ENCODE data around the gene MAFF. TPM values are rescaled to one million over a fixed set of nuclear protein-coding genes. Genes with fewer than 3 reads are reported as not detected.
"Not testable (repeated sequence)": the region's sequence is repeated elsewhere in the genome, so short reads cannot be mapped to it uniquely, and the experiment has no call there.

The MAFF gene
- 100 to 1,000 TPM; 168 to 215 (median 187) TPM for total RNA-seq
- 34.1 TPM for total RNA-seq (2013)

DNA sequence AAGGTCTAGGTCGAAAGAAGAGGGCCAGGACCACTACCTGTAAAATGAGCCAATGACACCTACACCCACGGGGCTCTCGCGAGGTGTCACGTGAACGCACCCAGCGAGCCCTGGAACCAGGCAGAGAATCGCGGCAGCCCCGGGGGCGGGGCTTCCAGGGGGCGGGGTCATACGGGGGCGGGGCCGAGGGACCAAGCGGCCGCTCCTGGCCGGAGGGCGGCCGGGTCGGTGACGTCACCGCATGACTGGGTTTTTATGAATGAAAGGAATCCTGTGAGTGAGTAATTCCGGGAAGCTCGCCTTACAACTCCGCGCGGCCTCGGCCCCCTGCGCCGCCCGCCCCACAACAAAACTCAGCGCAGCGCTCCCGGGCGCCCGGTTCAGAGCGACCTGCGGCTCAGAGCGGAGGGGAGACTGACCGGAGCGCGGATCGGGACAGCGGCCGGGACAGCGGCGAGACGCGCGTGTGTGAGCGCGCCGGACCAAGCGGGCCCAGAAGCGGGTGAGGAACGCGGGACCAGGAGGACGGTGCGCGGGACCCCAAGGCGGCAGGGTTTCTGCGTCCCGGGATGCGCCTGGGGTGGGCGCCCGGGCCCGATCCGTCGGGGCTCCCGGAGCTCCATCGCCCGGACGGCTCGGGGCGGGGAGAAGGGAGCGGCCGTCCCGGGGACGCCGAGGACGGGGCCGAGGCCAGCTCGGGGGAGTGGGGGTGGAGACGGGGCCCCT is at the start of gene MAFF:
TSS of gene MAFF (plus strand) at position 284 of the 726 bp plus-strand sequence. CDS start 11,860 bp downstream, outside the sequence.
- Histone ChIP-seq H3K4me3 (ENCODE audit: low read length) (peak within 1 kb of the TSS; percentile 57), H3K9me3 (ENCODE audit: control insufficient read depth, insufficient read depth, low read length) (no peaks in the 10 kb centered on the region), H3K36me3 (ENCODE audit: control insufficient read depth, insufficient read depth, low read length) (no peaks in the 10 kb centered on the region), H3K27ac (ENCODE audit: low read length) (peak within 1 kb of the TSS; percentile 99), H3K27me3 (ENCODE audit: control insufficient read depth, insufficient read depth, low read length) (no peaks in the 10 kb centered on the region), H3K4me1 (ENCODE audit: control insufficient read depth, insufficient read depth, low read length) (peaks cover 53% of the 10 kb centered on the region)
- TF ChIP-seq, protein P1, sequence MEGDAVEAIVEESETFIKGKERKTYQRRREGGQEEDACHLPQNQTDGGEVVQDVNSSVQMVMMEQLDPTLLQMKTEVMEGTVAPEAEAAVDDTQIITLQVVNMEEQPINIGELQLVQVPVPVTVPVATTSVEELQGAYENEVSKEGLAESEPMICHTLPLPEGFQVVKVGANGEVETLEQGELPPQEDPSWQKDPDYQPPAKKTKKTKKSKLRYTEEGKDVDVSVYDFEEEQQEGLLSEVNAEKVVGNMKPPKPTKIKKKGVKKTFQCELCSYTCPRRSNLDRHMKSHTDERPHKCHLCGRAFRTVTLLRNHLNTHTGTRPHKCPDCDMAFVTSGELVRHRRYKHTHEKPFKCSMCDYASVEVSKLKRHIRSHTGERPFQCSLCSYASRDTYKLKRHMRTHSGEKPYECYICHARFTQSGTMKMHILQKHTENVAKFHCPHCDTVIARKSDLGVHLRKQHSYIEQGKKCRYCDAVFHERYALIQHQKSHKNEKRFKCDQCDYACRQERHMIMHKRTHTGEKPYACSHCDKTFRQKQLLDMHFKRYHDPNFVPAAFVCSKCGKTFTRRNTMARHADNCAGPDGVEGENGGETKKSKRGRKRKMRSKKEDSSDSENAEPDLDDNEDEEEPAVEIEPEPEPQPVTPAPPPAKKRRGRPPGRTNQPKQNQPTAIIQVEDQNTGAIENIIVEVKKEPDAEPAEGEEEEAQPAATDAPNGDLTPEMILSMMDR (IDR thresholded peaks at IDR 0.05) = no peak
- H3K9me3 Mint-ChIP-seq = no peaks in the 10 kb centered on the region
- DNase-seq (peak; percentile 86 to 91), ATAC-seq (peak; percentile 74 to 88 (median 76))
- intact Hi-C loops (cut with micrococcal nuclease) = loop anchor here (1.0 to 10.0 kb wide), 4 partner anchors 21 to 113 kb away; partner anchors contain the start of genes CSNK1E and PLA2G6
- peak within 1 kb of the TSS; percentile 86 for H3K4me3 Mint-ChIP-seq
- H3K4me1 Mint-ChIP-seq = peaks cover 38 to 65% of the 10 kb centered on the region in 2 donors
- H3K27me3 Mint-ChIP-seq (ENCODE audit: low read depth in 2 of 2) = no peaks in the 10 kb centered on the region
- H3K27ac Mint-ChIP-seq = peak within 1 kb of the TSS; percentile 90 to 96
- no peaks in the 10 kb centered on the region for H3K36me3 Mint-ChIP-seq
- WGBS (ENCODE audit: insufficient coverage) = under 1% methylated on average over 85 of the region's 85 CpGs

DNA sequence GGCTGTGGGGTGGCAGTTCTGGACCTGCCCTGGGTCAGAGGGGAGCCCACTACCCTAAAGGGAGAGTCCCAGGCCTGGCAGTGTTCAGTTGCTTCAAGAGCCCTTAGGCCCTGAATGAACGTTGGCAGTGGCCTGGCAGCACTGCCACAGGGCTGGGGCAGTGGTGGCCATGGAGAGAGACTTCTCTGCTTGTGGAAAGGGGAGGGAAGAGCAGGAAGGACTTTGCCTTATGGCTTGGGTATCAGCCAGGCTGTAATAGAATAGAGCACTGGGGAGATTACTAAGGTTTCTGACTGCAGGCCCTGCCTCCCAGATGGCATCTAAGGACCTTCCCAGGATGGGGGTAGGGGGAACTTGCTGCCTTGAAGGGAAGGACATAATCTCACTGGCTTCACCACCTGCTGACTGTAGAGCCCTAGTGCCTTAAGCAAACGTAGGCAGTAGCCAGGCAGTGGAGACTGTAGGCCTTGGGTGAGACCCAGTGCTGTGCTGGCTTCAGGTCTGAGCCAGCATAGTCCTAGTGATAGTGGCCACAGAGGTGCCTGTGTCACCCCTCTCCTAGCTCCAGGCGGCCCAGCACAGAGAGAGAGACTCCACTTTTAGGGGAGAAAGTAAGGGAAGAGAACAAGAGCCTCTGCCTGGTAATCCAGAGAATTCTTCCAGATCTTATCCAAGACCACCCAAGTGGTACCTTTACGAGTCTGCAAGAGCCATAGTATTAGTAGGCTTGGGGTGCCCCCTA is 47.8 kb upstream of the MAFF start:
- no peaks in the 10 kb centered on the region for H3K36me3 Mint-ChIP-seq
- Histone ChIP-seq H3K4me1 (ENCODE audit: control insufficient read depth, insufficient read depth, low read length) (no peaks in the 10 kb centered on the region), H3K27me3 (ENCODE audit: control insufficient read depth, insufficient read depth, low read length) (no peaks in the 10 kb centered on the region), H3K4me3 (ENCODE audit: low read length) (no peak overlapping the region), H3K9me3 (ENCODE audit: control insufficient read depth, insufficient read depth, low read length) (no peaks in the 10 kb centered on the region), H3K36me3 (ENCODE audit: control insufficient read depth, insufficient read depth, low read length) (no peaks in the 10 kb centered on the region), H3K27ac (ENCODE audit: low read length) (no peak overlapping the region)
- DNase-seq (no peak), ATAC-seq (no peak)
- H3K4me1 Mint-ChIP-seq = peaks cover 5% of the 10 kb centered on the region in 2 donors
- H3K4me3 Mint-ChIP-seq = no peak overlapping the region
- 87% methylated on average over 4 of the region's 4 CpGs for WGBS (ENCODE audit: insufficient coverage)
- no peaks in the 10 kb centered on the region for H3K9me3 Mint-ChIP-seq
- TF ChIP-seq, protein P1 (IDR thresholded peaks at IDR 0.05) = no peak
- H3K27ac Mint-ChIP-seq = no peak overlapping the region
- H3K27me3 Mint-ChIP-seq (ENCODE audit: low read depth in 2 of 2) = no peaks in the 10 kb centered on the region
- intact Hi-C loops (cut with micrococcal nuclease) = no loop called here

DNA sequence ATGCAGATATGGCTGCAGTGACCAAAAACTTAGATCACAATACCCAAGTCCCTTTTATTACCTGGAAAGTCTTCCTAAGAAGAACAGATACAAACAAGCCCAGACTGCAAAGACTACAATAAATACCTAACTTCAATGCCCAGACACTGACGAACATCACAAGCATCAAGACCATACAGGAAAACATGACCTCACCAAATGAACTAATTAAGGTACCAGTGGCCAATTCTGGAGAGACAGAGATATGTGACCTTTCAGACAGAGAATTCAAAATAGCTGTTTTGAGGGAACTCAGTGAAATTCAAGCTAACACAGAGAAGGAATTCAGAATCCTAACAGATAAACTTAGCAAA is 47.3 kb upstream of the MAFF start:
- H3K27me3 Mint-ChIP-seq (ENCODE audit: low read depth in 2 of 2); H3K27me3 ChIP-seq (ENCODE audit: control insufficient read depth, insufficient read depth, low read length); H3K36me3 Mint-ChIP-seq; H3K27ac Mint-ChIP-seq; H3K9me3 ChIP-seq (ENCODE audit: control insufficient read depth, insufficient read depth, low read length); DNase-seq; H3K4me1 ChIP-seq (ENCODE audit: control insufficient read depth, insufficient read depth, low read length); H3K9me3 Mint-ChIP-seq; H3K4me3 Mint-ChIP-seq; ATAC-seq; intact Hi-C loops (cut with micrococcal nuclease); H3K27ac ChIP-seq (ENCODE audit: low read length); H3K4me1 Mint-ChIP-seq; H3K4me3 ChIP-seq (ENCODE audit: low read length); H3K36me3 ChIP-seq (ENCODE audit: control insufficient read depth, insufficient read depth, low read length): not testable (repeated sequence)
- WGBS (ENCODE audit: insufficient coverage) = 73% methylated on average over 1 of the region's 1 CpG

DNA sequence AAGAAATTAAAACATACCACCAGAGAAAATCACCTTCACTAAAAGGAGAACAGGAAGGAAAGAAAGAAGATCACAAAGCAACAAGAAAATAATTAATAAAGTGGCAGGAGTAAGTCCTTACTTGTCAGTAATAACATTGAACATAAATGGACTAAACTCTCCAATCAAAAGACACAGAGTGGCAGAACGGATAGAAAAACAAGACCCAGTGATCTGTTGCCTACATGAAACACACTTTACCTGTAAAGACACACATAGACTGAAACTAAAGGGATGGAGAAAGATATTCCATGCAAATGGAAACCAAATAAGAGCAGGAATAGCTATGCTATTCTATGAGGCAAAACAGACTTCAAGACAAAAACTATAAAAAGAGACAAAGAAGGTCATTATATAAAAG is 46.1 kb upstream of the MAFF start:
- Histone ChIP-seq H3K9me3 (ENCODE audit: control insufficient read depth, insufficient read depth, low read length) (no peaks in the 10 kb centered on the region), H3K27me3 (ENCODE audit: control insufficient read depth, insufficient read depth, low read length) (no peaks in the 10 kb centered on the region), H3K4me3 (ENCODE audit: low read length) (no peak overlapping the region), H3K27ac (ENCODE audit: low read length) (no peak overlapping the region), H3K36me3 (ENCODE audit: control insufficient read depth, insufficient read depth, low read length) (no peaks in the 10 kb centered on the region), H3K4me1 (ENCODE audit: control insufficient read depth, insufficient read depth, low read length) (no peaks in the 10 kb centered on the region)
- H3K27me3 Mint-ChIP-seq (ENCODE audit: low read depth in 2 of 2) = no peaks in the 10 kb centered on the region
- peaks cover 6% of the 10 kb centered on the region in 2 donors for H3K4me1 Mint-ChIP-seq
- H3K36me3 Mint-ChIP-seq = no peaks in the 10 kb centered on the region
- intact Hi-C loops (cut with micrococcal nuclease) = no loop called here
- TF ChIP-seq, protein P1 (IDR thresholded peaks at IDR 0.05) = no peak
- no peaks in the 10 kb centered on the region for H3K9me3 Mint-ChIP-seq
- ATAC-seq = no peak
- no peak overlapping the region for H3K4me3 Mint-ChIP-seq
- WGBS (ENCODE audit: insufficient coverage) = 100% methylated on average over 1 of the region's 1 CpG
- no peak overlapping the region for H3K27ac Mint-ChIP-seq
- no peak for DNase-seq

All from natural killer cell (primary cell).